HepG2 (cell line): ENCODE data around the gene KCNJ5. TPM values are rescaled to one million over a fixed set of nuclear protein-coding genes. Genes with fewer than 3 reads are reported as not detected.

ENCODE experiments used
- ATAC-seq: fragments of 200-7000 bp; cut with Tn5 transposase; 3 replicates; pipeline ENCODE4 v1.9.1; 2020; ENCODE audit warnings: mild to moderate bottlenecking, moderate library complexity
- BruUV-seq: library from RNA; stranded (reverse); fragments of 400-500 nt; replicated peaks from 2 replicates; lab custom pipeline; 2021; lab: Mats Ljungman, UMichigan
- CTCF ChIA-PET: fragments of 300-600 bp; formaldehyde crosslinking; extraction: SDS; loops from one replicate; lab custom pipeline; 2021; ENCODE audit warnings: low total read pairs, inconsistent platforms, low intra/inter-chr PET ratio; lab: Yijun Ruan, JAX
- POLR2A ChIA-PET: fragments of 350-600 bp; sonication (Branson Sonifier 250); formaldehyde crosslinking; loops from one replicate; lab custom pipeline; 2020; ENCODE audit warnings: antibody characterized with exemption, inconsistent platforms; lab: Yijun Ruan, JAX
- DNase-seq: peaks from one replicate; pipeline ENCODE4 v3.0.0-alpha.2; 2015; ENCODE audit warnings: low spot score
- FAIRE-seq: peaks from 3 replicates; lab custom pipeline; 2011; peaks lifted over from hg19 to GRCh38; lab: Jason Lieb, UNC
- H2AFZ ChIP-seq: one replicate; pipeline ENCODE4 v1.6.1; 2011; ENCODE audit warnings: low read length, inconsistent platforms
- H3K27ac ChIP-seq: fragments of 300-600 bp; 3 replicates; pipeline ENCODE4 v1.8.0; 2011; ENCODE audit warnings: mixed run types, mild to moderate bottlenecking, mixed read lengths, low read length, inconsistent platforms; ENCODE audit not compliant: insufficient read depth; ENCODE audit errors: extremely low read length
- H3K27me3 ChIP-seq, 2 experiments: fragments of 200-600 bp in 1 of 2; 2 replicates in 1 of 2; 3 replicates in 1 of 2; pipeline versions ENCODE4 v1.6.0 to v1.8.0; 2011; ENCODE audit warnings: low read length in 2 of 2, mild to moderate bottlenecking in 2 of 2, moderate library complexity in 2 of 2, inconsistent platforms in 1 of 2; ENCODE audit not compliant: insufficient read depth in 2 of 2, control insufficient read depth in 1 of 2
- H3K36me3 ChIP-seq, 2 experiments: fragments of 200-600 bp in 1 of 2; replicated peaks in 1 of 2; 2 replicates in 1 of 2; 3 replicates in 1 of 2; pipeline versions ENCODE4 v1.5.1 to v1.8.0; 2011; ENCODE audit warnings: low read length in 2 of 2, inconsistent platforms in 1 of 2; ENCODE audit not compliant: insufficient read depth in 2 of 2, control insufficient read depth in 1 of 2
- H3K4me1 ChIP-seq: 2 replicates; pipeline ENCODE4 v1.5.1; 2012; ENCODE audit warnings: low read length, inconsistent platforms; ENCODE audit not compliant: insufficient read depth
- H3K4me2 ChIP-seq: 2 replicates; pipeline ENCODE4 v1.6.0; 2011; ENCODE audit warnings: low read depth, low read length, inconsistent platforms
- H3K4me3 ChIP-seq, 3 experiments: fragments of 200-600 bp in 1 of 3; sonication (generic), shearing (Covaris generic) in 1 of 3; replicated peaks in 1 of 3; 2 replicates each; pipeline ENCODE4 v1.5.1; 2011 to 2016; ENCODE audit warnings: low read length in 3 of 3, inconsistent platforms in 2 of 3, low read depth in 2 of 3, mild to moderate bottlenecking in 2 of 3, control low read depth in 1 of 3, mixed read lengths in 1 of 3; ENCODE audit not compliant: insufficient read depth in 1 of 3
- H3K79me2 ChIP-seq: one replicate; pipeline ENCODE4 v1.6.1; 2011; ENCODE audit warnings: low read length, inconsistent platforms; ENCODE audit not compliant: insufficient read depth
- H3K9ac ChIP-seq: 2 replicates; pipeline ENCODE4 v1.6.0; 2011; ENCODE audit warnings: mild to moderate bottlenecking, low read depth, low read length, inconsistent platforms; ENCODE audit not compliant: insufficient read depth
- H3K9me3 ChIP-seq: 2 replicates; pipeline ENCODE4 v1.5.1; 2012; ENCODE audit warnings: mild to moderate bottlenecking, low read length
- H4K20me1 ChIP-seq: 2 replicates; pipeline ENCODE4 v1.6.0; 2011; ENCODE audit warnings: inconsistent platforms, mild to moderate bottlenecking, low read length, moderate library complexity; ENCODE audit not compliant: insufficient read depth
- ARNT2 ChIP-seq: sonication (generic); formaldehyde crosslinking; IDR thresholded peaks from 2 replicates; pipeline ENCODE4 v1.8.0; 2022; ENCODE audit warnings: mild to moderate bottlenecking, low read depth, missing genetic modification reagents, moderate library complexity
- DZIP1 ChIP-seq: sonication (generic); formaldehyde crosslinking; IDR thresholded peaks from 2 replicates; pipeline ENCODE4 v1.5.0; 2020; ENCODE audit warnings: mild to moderate bottlenecking, missing genetic modification reagents
- SMARCC2 ChIP-seq: fragments of 450-650 bp; IDR thresholded peaks from 2 replicates; pipeline ENCODE4 v1.6.1; 2017; ENCODE audit warnings: antibody characterized with exemption, mild to moderate bottlenecking
- YEATS2 ChIP-seq: sonication (generic); formaldehyde crosslinking; IDR thresholded peaks from 2 replicates; pipeline ENCODE4 v1.4.0; 2020; ENCODE audit warnings: missing genetic modification reagents, borderline replicate concordance
- ZNF550 ChIP-seq: sonication (generic); formaldehyde crosslinking; IDR thresholded peaks from 2 replicates; pipeline ENCODE4 v1.4.0; 2020; ENCODE audit warnings: mild to moderate bottlenecking, missing genetic modification reagents, borderline replicate concordance
- ZNF605 ChIP-seq: sonication (generic); formaldehyde crosslinking; IDR thresholded peaks from 2 replicates; pipeline ENCODE4 v1.8.0; 2022; ENCODE audit warnings: mild to moderate bottlenecking, missing genetic modification reagents
- ZNF660 ChIP-seq: sonication (generic); formaldehyde crosslinking; IDR thresholded peaks from 2 replicates; pipeline ENCODE4 v1.5.1; 2020; ENCODE audit warnings: mild to moderate bottlenecking, low read depth, missing genetic modification reagents, borderline replicate concordance
- whole genome bisulfite sequencing: methylation state at CpG from one replicate; pipeline ENCODE4 v1.1.6; 2017; ENCODE audit warnings: low lambda C conversion rate; 5-methylcytosine and 5-hydroxymethylcytosine counted together
- in situ Hi-C: cut with HindIII; loops from 2 replicates; pipeline ENCODE4 v1.10.0; 2017; ENCODE audit warnings: low pct_unique_long_range_greater_than_20kb; ENCODE audit not compliant: extremely low pct_ligation_motif_present
- intact Hi-C: fragments of 100-400 bp; cut with micrococcal nuclease; formaldehyde crosslinking; loops from one replicate; pipeline ENCODE4 v1.10.0; 2022; ENCODE audit not compliant: unreplicated experiment
- polyA plus RNA-seq, 8 experiments: library from polyadenylated mRNA; depleted of rRNA in 3 of 8; stranded (reverse) in 7 of 8; unstranded in 1 of 8; fragments of >200 nt; fragmentation: Illumina TruSeq in 4 of 8; extraction: Trizol in 4 of 8; gene quantifications; 2 replicates each; pipeline versions ENCODE4 v1.2.1 to v1.2.3, GENCODE V29; 2011 to 2016; ENCODE audit warnings: low read depth in 4 of 8, missing spikeins in 1 of 8, mixed read lengths in 1 of 8; ENCODE audit not compliant: insufficient read depth in 1 of 8
- total RNA-seq, 5 experiments: library from RNA; depleted of rRNA; stranded (reverse); fragments of >200 nt; fragmentation: Illumina TruSeq; extraction: Trizol; gene quantifications; 2 replicates each; pipeline ENCODE4 v1.2.3, GENCODE V29; 2016; ENCODE audit warnings: low read depth in 1 of 5

Gene KCNJ5
- total and polyA plus RNA-seq, 2 of the 13 experiments (the other 11 are each of a cell fraction or from before 2014, with no cell fraction given) = not detected

- intact Hi-C loops = no loop called here
- Histone ChIP-seq H2AFZ (no peak overlapping the region), H3K27me3 (peaks cover 2 to 42% of the 10 kb centered on the region in 2 experiments; a peak in 3 of 5 replicates), H3K4me2 (no peak overlapping the region), H3K9me3 (no peaks in the 10 kb centered on the region), H3K4me3 (no peak overlapping the region), H3K79me2 (no peaks in the 10 kb centered on the region), H3K9ac (no peak overlapping the region), H3K4me1 (0 out of 2 replicates have a peak, but pooled peaks cover 6% of the 10 kb centered on the region), H3K36me3 (no peaks in the 10 kb centered on the region), H3K27ac (no peak overlapping the region), H4K20me1 (no peaks in the 10 kb centered on the region)
- BruUV-seq = no TSS peak
- DNase-seq = no peak
- CTCF ChIA-PET = no interaction called here
- no peak for FAIRE-seq
- in situ Hi-C loops = loop anchor here (10.0 to 25.0 kb wide), 2 partner anchors 444 to 806 kb away; no protein-coding TSS in a partner anchor
- 5% methylated on average over 4 of the region's 8 CpGs for WGBS
- TF ChIP-seq ZNF550 (no peak), YEATS2 (CRISPR knock-in tag) (no peak)
- POLR2A ChIA-PET = no interaction called here
- no peak for ATAC-seq
Observed at GRCh38 chr11:128881221-128881620, 9.9 kb upstream of the KCNJ5 start.

- Histone ChIP-seq H3K27ac (no peak overlapping the region), H3K36me3 (no peaks in the 10 kb centered on the region), H3K9ac (no peak overlapping the region), H4K20me1 (no peaks in the 10 kb centered on the region), H3K9me3 (no peaks in the 10 kb centered on the region), H3K27me3 (peaks cover 0 to 36% of the 10 kb centered on the region in 2 experiments; a peak in 2 of 5 replicates), H3K79me2 (no peaks in the 10 kb centered on the region), H3K4me1 (no peaks in the 10 kb centered on the region), H3K4me2 (no peak overlapping the region), H3K4me3 (no peak overlapping the region), H2AFZ (no peak overlapping the region)
- no peak for DNase-seq
- intact Hi-C loops (no loop called here), in situ Hi-C loops (loop anchor here (10.0 to 25.0 kb wide), 2 partner anchors 442 to 805 kb away; no protein-coding TSS in a partner anchor)
- ChIA-PET POLR2A (no interaction called here), CTCF (no interaction called here)
- no peak for FAIRE-seq
- WGBS = under 1% methylated on average over 5 of the region's 5 CpGs
- no TSS peak for BruUV-seq
- no peak for ATAC-seq
- TF ChIP-seq ZNF605 (no peak), DZIP1 (CRISPR knock-in tag) (no peak), ZNF660 (no peak), ARNT2 (CRISPR knock-in tag) (no peak), SMARCC2 (no peak)
Observed at GRCh38 chr11:128882451-128882850, 8.7 kb upstream of the KCNJ5 start.
